Bronchial epithelial cell (primary cell): ENCODE measurements around the gene OR5D18. TPM values are rescaled to one million over a fixed set of nuclear protein-coding genes. Genes with fewer than 3 reads are reported as not detected.

Experiments used
- DNase-seq: peaks from one replicate; pipeline ENCODE4 v3.0.0-alpha.2; 2010; ENCODE audit warnings: low read depth
- FAIRE-seq: peaks from 2 replicates; lab custom pipeline; 2011; peaks lifted over from hg19 to GRCh38; lab: Jason Lieb, UNC
- H3K27me3 ChIP-seq: 2 replicates; pipeline ENCODE4 v1.5.1; 2011; ENCODE audit warnings: low read length; ENCODE audit not compliant: control insufficient read depth, insufficient read depth
- H3K36me3 ChIP-seq: 2 replicates; pipeline ENCODE4 v1.5.1; 2011; ENCODE audit warnings: low read length; ENCODE audit not compliant: control insufficient read depth, insufficient read depth
- H3K4me3 ChIP-seq: 2 replicates; pipeline ENCODE4 v1.5.1; 2011; ENCODE audit warnings: mild to moderate bottlenecking, low read depth, low read length, control low read depth
- total RNA-seq: library from RNA; depleted of rRNA; stranded (reverse); fragments of >200 nt; gene quantifications from 2 replicates; pipeline ENCODE4 v1.2.1, GENCODE V29; 2014
- TF ChIP-seq, protein P1 (sequence below): IDR thresholded peaks from 2 replicates; pipeline ENCODE4 v1.5.1; 2011; ENCODE audit warnings: mild to moderate bottlenecking, moderate library complexity, low read length, control low read depth, inconsistent platforms; ENCODE audit not compliant: insufficient read depth, severe bottlenecking

Gene OR5D18
- total RNA-seq: not detected in 2 replicates

DNA sequence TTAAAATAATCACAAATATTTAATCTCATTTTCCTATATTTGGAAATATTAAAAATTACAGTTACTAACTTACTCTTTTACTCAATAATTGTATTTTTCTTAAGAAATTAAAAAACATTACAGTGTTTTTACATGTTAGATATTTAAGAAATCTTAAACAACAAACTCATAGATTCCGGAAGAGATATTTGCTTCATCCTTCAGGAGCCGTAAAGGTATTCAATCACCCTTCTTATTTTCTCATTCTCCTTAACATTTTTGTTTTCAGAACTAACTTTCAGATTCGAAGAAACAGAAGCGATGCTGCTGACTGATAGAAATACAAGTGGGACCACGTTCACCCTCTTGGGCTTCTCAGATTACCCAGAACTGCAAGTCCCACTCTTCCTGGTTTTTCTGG, at the start of gene OR5D18:
OR5D18 (plus strand) TSS at position 301 of the 400 bp plus-strand sequence; CDS start at position 301, 0 bp downstream.
- no peak for DNase-seq
- FAIRE-seq: no peak
- Histone ChIP-seq H3K27me3 (no peaks in the 10 kb centered on the region), H3K4me3 (no peak within 1 kb of the TSS), H3K36me3 (no peaks in the 10 kb centered on the region)
- TF ChIP-seq, protein P1, sequence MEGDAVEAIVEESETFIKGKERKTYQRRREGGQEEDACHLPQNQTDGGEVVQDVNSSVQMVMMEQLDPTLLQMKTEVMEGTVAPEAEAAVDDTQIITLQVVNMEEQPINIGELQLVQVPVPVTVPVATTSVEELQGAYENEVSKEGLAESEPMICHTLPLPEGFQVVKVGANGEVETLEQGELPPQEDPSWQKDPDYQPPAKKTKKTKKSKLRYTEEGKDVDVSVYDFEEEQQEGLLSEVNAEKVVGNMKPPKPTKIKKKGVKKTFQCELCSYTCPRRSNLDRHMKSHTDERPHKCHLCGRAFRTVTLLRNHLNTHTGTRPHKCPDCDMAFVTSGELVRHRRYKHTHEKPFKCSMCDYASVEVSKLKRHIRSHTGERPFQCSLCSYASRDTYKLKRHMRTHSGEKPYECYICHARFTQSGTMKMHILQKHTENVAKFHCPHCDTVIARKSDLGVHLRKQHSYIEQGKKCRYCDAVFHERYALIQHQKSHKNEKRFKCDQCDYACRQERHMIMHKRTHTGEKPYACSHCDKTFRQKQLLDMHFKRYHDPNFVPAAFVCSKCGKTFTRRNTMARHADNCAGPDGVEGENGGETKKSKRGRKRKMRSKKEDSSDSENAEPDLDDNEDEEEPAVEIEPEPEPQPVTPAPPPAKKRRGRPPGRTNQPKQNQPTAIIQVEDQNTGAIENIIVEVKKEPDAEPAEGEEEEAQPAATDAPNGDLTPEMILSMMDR: no peak

DNA sequence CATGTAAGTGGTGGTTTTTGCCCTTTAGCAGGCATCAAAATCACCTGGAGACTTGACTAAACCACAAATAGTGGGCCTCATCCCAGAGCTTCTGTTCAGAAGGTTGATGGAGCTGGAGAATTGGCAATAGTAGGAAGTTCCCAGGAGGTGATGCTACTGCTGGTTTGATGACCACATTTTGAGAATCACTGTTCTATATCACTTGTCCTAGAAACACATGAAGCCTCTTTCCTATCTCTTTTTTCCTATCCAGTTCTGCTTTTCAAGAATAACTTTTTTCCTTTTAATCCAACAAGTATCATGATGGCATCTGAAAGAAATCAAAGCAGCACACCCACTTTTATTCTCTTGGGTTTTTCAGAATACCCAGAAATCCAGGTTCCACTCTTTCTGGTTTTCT, 46.3 kb upstream of the OR5D18 start, which contains the start of gene OR5D13:
OR5D13 (plus strand) TSS at position 301 of the 400 bp plus-strand sequence; CDS start at position 301, 0 bp downstream.
- TF ChIP-seq, protein P1: no peak
- H3K27me3 ChIP-seq: no peaks in the 10 kb centered on the region
- no peak for DNase-seq

DNA sequence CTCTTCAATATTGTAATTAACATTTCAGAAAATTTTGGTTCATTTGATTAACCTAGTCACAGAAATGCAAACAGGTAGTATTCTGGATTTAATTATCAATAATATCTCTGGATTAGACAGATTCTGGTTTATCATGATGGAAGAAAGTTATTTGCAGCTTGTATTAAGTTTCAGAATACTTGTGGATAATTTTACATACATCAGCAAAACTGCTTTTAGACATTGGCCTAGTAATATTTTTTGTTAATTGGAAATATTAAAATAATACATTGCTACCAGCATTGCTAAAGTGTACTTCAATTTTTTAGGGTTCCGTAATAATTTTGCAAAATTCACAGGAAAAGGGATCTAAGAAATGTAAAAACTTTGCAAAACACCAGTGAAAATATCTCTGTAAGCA, 27.8 kb upstream of the OR5D18 start:
- Histone ChIP-seq H3K4me3 (no peak overlapping the region), H3K36me3 (no peaks in the 10 kb centered on the region), H3K27me3 (no peaks in the 10 kb centered on the region)
- FAIRE-seq: no peak
- TF ChIP-seq, protein P1: no peak
- no peak for DNase-seq

More for the DNA sequence above, 46.3 kb upstream of the OR5D18 start, which contains the start of gene OR5D13:
- Histone ChIP-seq H3K4me3 (no peak within 1 kb of the TSS), H3K36me3 (no peaks in the 10 kb centered on the region)
- FAIRE-seq: no peak

DNA sequence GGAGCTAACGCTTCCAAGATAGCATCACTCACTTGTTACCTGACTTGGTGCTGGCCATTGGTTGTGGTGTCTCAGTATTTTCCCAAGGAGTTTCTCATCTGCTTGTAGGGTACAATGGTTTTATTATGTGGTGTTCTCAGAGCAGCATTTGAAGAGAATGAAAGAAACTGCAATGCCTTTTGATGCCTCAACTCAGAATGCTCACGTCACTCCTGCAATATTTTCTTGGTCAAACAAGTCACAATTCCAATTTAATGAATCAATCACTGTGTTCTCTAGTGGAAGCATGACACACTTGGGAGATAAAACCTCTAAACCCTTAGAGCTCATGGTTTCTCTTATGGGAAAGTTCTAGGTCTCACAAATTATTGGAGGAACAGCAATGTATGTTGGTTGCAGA, 26.1 kb upstream of the OR5D18 start:
- FAIRE-seq (no peak), DNase-seq (no peak)
- H3K36me3 ChIP-seq: no peaks in the 10 kb centered on the region
- H3K27me3 ChIP-seq: no peaks in the 10 kb centered on the region
- no peak overlapping the region for H3K4me3 ChIP-seq
- TF ChIP-seq, protein P1: no peak

DNA sequence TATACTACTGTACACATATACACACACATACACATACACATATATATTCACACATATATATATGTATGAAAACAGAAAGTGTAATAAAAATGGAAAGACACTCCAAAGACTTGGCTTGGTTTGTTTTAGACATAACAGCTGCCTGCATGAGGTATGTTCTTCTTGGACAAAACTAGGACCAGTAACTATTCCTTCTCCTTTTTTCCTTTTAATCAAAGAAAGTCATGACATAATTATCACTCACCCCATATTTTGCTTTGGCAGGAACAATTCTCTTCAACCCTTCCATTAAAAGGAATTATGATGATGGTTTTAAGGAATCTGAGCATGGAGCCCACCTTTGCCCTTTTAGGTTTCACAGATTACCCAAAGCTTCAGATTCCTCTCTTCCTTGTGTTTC, 24.2 kb upstream of the OR5D18 start, which contains the start of gene OR5D14:
OR5D14 (plus strand) TSS at position 301 of the 400 bp plus-strand sequence; CDS start at position 301, 0 bp downstream.
- Histone ChIP-seq H3K36me3 (no peaks in the 10 kb centered on the region), H3K27me3 (no peaks in the 10 kb centered on the region), H3K4me3 (no peak within 1 kb of the TSS)
- TF ChIP-seq, protein P1: no peak
- DNase-seq (no peak), FAIRE-seq (no peak)

DNA sequence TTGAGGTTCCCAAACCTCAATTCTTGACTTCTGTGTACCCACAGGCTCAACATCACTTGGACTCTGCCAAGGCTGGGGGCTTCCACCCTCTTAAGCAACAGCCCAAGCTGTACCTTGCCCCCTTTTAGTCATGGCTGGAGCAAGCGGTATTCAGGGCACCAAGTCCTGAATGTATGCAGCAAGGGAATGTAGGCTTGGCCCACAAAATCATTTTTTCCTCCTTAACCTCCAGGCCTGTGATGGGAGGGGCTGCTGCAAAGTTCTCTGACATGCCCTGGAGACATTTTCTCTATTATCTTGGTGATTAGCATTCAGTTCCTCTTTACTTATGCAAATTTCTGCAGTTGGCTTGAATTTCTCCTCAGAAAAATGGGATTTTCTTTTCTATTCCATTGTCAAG, 13.2 kb upstream of the OR5D18 start:
- H3K36me3 ChIP-seq: no peaks in the 10 kb centered on the region
- TF ChIP-seq, protein P1: no peak
- H3K4me3 ChIP-seq: no peak overlapping the region
- FAIRE-seq: no peak
- no peak for DNase-seq
- H3K27me3 ChIP-seq: no peaks in the 10 kb centered on the region
